SU-DHL-6 (cell line): ENCODE results near the gene SPOCK1.

Source experiments
- H2AFZ ChIP-seq: fragments of 200-600 bp; sonication (generic); 2 replicates; pipeline ENCODE4 v1.6.1; 2014; ENCODE audit warnings: low read depth, mild to moderate bottlenecking, moderate library complexity, mixed read lengths, antibody characterized with exemption, low read length; ENCODE audit not compliant: severe bottlenecking
- H3F3A ChIP-seq: fragments of 200-600 bp; shearing (Covaris generic); 2 replicates; pipeline ENCODE4 v1.6.0; 2016; ENCODE audit warnings: antibody characterized with exemption, mild to moderate bottlenecking; ENCODE audit not compliant: insufficient read depth
- H3K27ac ChIP-seq: fragments of 200-600 bp; sonication (generic); 2 replicates; pipeline ENCODE4 v1.5.1; 2016; ENCODE audit warnings: low read depth, mild to moderate bottlenecking, low read length, moderate library complexity, mixed read lengths
- H3K27me3 ChIP-seq: fragments of 200-600 bp; sonication (generic), shearing (Covaris generic); 2 replicates; pipeline ENCODE4 v1.6.0; 2014; ENCODE audit warnings: mild to moderate bottlenecking, low read length
- H3K36me3 ChIP-seq: fragments of 200-600 bp; sonication (generic); 2 replicates; pipeline ENCODE4 v1.6.1; 2014; ENCODE audit warnings: mild to moderate bottlenecking, low read length, mixed read lengths
- H3K4me2 ChIP-seq: fragments of 300-600, 200-600 bp; shearing (Covaris generic), sonication (generic); 2 replicates; pipeline ENCODE4 v1.6.0; 2014; ENCODE audit warnings: low read length, low read depth, mild to moderate bottlenecking; ENCODE audit not compliant: poor library complexity, severe bottlenecking
- H3K4me3 ChIP-seq: fragments of 200-600 bp; sonication (generic); 2 replicates; pipeline ENCODE4 v1.5.1; 2014; ENCODE audit warnings: antibody characterized with exemption, low read length, mild to moderate bottlenecking, mixed read lengths; ENCODE audit not compliant: insufficient read depth, poor library complexity, severe bottlenecking
- H3K79me2 ChIP-seq: fragments of 200-600 bp; sonication (generic); 2 replicates; pipeline ENCODE4 v1.6.1; 2014; ENCODE audit warnings: mild to moderate bottlenecking, low read length, moderate library complexity; ENCODE audit not compliant: insufficient read depth
- H3K9ac ChIP-seq: fragments of 200-600 bp; sonication (generic); 2 replicates; pipeline ENCODE4 v1.7.0; 2014; ENCODE audit warnings: mild to moderate bottlenecking, low read length
- H3K9me2 ChIP-seq: fragments of 200-600 bp; sonication (generic); replicated peaks from 2 replicates; pipeline ENCODE4 v1.6.1; 2014; ENCODE audit warnings: low read length; ENCODE audit not compliant: insufficient read depth
- H3K9me3 ChIP-seq: fragments of 200-600 bp; sonication (generic); 2 replicates; pipeline ENCODE4 v1.6.1; 2014; ENCODE audit warnings: low read length, mixed read lengths; ENCODE audit not compliant: insufficient read depth
- H4K20me1 ChIP-seq: fragments of 200-600 bp; sonication (generic); 2 replicates; pipeline ENCODE4 v1.6.1; 2014; ENCODE audit warnings: low read depth, mild to moderate bottlenecking, antibody characterized with exemption, low read length, moderate library complexity, mixed read lengths
- EZH2phosphoT487 ChIP-seq: fragments of 200-600 bp; sonication (generic), shearing (Covaris generic); conservative IDR thresholded peaks from 2 replicates; pipeline ENCODE4 v1.6.1; 2018; ENCODE audit warnings: mild to moderate bottlenecking, antibody characterized with exemption, low read length, moderate library complexity, mixed read lengths
- TF ChIP-seq, protein P1 (sequence below): fragments of 200-600 bp; sonication (generic); IDR thresholded peaks from one replicate; pipeline ENCODE4 v1.5.1; 2017; ENCODE audit warnings: antibody characterized with exemption, mild to moderate bottlenecking, low read length, moderate library complexity; ENCODE audit not compliant: insufficient read depth, poor library complexity, severe bottlenecking

SPOCK1 gene

DNA sequence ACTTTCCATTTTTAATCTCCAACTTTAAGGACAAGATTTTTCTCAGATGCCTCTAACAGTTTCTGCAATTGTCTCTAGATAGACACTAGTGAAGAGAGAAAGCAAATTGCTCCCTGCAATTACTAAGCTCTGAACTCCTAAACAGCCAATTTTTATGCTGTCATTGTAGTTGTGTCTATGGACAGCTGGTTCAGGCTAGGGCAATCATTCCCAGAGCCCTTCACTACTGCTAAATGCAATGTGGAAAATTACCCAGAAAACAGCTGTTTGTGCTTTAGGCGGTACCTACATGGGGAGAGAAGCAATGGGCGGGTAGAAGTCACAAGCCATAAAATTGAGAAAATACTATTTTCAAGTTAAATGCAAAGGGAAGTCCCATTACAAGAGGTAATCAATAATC is 211.6 kb downstream of the SPOCK1 start:
- Histone ChIP-seq H3K36me3 (no peaks in the 10 kb centered on the region), H3K79me2 (no peaks in the 10 kb centered on the region), H3K4me2 (no peak overlapping the region), H3K27ac (no peak overlapping the region), H4K20me1 (no peaks in the 10 kb centered on the region), H3K9me3 (no peaks in the 10 kb centered on the region), H2AFZ (no peak overlapping the region), H3K9me2 (no peaks in the 10 kb centered on the region), H3K27me3 (no peaks in the 10 kb centered on the region), H3K4me3 (no peak overlapping the region), H3K9ac (no peak overlapping the region), H3F3A (no peaks in the 10 kb centered on the region)
- TF ChIP-seq, protein P1, sequence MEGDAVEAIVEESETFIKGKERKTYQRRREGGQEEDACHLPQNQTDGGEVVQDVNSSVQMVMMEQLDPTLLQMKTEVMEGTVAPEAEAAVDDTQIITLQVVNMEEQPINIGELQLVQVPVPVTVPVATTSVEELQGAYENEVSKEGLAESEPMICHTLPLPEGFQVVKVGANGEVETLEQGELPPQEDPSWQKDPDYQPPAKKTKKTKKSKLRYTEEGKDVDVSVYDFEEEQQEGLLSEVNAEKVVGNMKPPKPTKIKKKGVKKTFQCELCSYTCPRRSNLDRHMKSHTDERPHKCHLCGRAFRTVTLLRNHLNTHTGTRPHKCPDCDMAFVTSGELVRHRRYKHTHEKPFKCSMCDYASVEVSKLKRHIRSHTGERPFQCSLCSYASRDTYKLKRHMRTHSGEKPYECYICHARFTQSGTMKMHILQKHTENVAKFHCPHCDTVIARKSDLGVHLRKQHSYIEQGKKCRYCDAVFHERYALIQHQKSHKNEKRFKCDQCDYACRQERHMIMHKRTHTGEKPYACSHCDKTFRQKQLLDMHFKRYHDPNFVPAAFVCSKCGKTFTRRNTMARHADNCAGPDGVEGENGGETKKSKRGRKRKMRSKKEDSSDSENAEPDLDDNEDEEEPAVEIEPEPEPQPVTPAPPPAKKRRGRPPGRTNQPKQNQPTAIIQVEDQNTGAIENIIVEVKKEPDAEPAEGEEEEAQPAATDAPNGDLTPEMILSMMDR: no peak
- no peak for TF ChIP-seq EZH2phosphoT487

DNA sequence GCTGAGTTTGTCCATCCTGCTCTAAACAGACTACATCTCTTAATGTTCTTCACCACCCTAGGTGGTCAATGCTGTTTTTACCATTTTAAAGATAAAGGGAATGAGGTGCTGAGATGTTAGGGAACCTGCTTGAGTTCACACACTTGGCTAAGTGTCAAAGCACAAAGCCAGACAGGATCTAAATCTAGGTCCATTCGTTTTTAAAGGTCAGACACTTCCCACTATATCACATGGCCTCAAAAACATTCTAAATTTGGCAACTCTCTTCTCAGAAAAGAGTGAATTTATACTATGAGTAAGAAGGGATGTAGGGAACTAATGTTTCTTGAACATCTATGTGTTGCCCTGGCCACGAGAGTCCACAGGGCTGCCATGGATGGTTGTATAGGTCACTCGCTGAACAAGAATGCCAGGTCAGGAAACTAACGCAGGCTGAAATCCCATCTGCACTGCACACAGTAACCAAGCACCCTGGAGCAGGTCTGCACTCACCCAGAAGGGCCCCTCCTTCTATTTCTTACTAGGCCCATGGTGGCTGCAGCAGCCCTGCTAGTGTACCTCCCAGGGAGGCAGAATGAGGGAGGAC is 213.0 kb downstream of the SPOCK1 start:
- TF ChIP-seq, protein P1: no peak
- TF ChIP-seq EZH2phosphoT487: no peak
- H4K20me1 ChIP-seq: no peaks in the 10 kb centered on the region
- H3K9me2 ChIP-seq: no peaks in the 10 kb centered on the region
- no peaks in the 10 kb centered on the region for H3K9me3 ChIP-seq
- H3K79me2 ChIP-seq: no peaks in the 10 kb centered on the region
- no peaks in the 10 kb centered on the region for H3F3A ChIP-seq
- no peak overlapping the region for H3K4me3 ChIP-seq
- no peak overlapping the region for H2AFZ ChIP-seq
- H3K27me3 ChIP-seq: no peaks in the 10 kb centered on the region
- no peak overlapping the region for H3K4me2 ChIP-seq
- no peak overlapping the region for H3K9ac ChIP-seq
- no peak overlapping the region for H3K27ac ChIP-seq
- no peaks in the 10 kb centered on the region for H3K36me3 ChIP-seq

DNA sequence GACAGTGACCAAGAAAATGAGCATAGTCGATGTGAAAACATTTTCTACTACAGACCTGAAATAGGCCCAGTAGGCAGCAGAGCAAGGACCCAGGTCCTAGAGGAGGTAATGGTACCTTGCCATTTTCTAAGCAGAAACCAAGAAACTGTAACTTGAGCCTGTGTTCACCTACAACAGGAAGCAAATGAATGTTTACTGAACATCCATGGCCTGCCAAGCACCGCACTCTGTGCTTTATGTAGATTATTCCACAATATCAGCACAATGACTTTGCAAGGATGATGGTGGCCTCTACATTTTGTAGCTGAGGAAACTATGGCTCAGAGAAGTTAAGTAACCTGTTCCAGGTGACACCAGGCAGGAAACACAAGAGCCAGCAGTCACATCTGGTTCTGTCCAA is 215.3 kb downstream of the SPOCK1 start:
- Histone ChIP-seq H3K9me2 (no peaks in the 10 kb centered on the region), H4K20me1 (no peaks in the 10 kb centered on the region), H3K9me3 (no peaks in the 10 kb centered on the region), H3K27ac (no peak overlapping the region), H3K79me2 (no peaks in the 10 kb centered on the region), H2AFZ (no peak overlapping the region), H3K9ac (no peak overlapping the region), H3K27me3 (no peaks in the 10 kb centered on the region), H3K36me3 (no peaks in the 10 kb centered on the region), H3F3A (no peaks in the 10 kb centered on the region), H3K4me2 (no peak overlapping the region), H3K4me3 (no peak overlapping the region)
- no peak for TF ChIP-seq EZH2phosphoT487
- TF ChIP-seq, protein P1: no peak
